Trophoblast cell (in vitro differentiated cells and primary cell): ENCODE results near the gene PHOSPHO2.

Experiments
- DNase-seq, 2 donors: peaks; one replicate each; pipeline ENCODE4 v3.0.0-alpha.2; 2016
- H2AFZ ChIP-seq: 2 replicates; pipeline ENCODE4 v1.6.1; 2013; ENCODE audit warnings: low read length, moderate library complexity, mild to moderate bottlenecking; ENCODE audit not compliant: insufficient read depth, poor library complexity
- H2AK5ac ChIP-seq: 2 replicates; pipeline ENCODE4 v1.6.1; 2013; ENCODE audit warnings: mild to moderate bottlenecking, low read length
- H2BK120ac ChIP-seq: 2 replicates; pipeline ENCODE4 v1.6.1; 2013; ENCODE audit warnings: low read length, mild to moderate bottlenecking, moderate library complexity; ENCODE audit not compliant: insufficient read depth, poor library complexity
- H2BK12ac ChIP-seq: 2 replicates; pipeline ENCODE4 v1.6.1; 2013; ENCODE audit warnings: mild to moderate bottlenecking, low read length, moderate library complexity
- H2BK5ac ChIP-seq: 2 replicates; pipeline ENCODE4 v1.6.1; 2013; ENCODE audit warnings: low read length, low read depth, moderate library complexity, mild to moderate bottlenecking; ENCODE audit not compliant: poor library complexity
- H3K14ac ChIP-seq: 2 replicates; pipeline ENCODE4 v1.6.1; 2013; ENCODE audit warnings: mild to moderate bottlenecking, low read length
- H3K18ac ChIP-seq: 2 replicates; pipeline ENCODE4 v1.6.1; 2013; ENCODE audit warnings: mild to moderate bottlenecking, low read length
- H3K23ac ChIP-seq: 2 replicates; pipeline ENCODE4 v1.6.1; 2013; ENCODE audit warnings: low read length
- H3K27ac ChIP-seq: 2 replicates; pipeline ENCODE4 v1.5.1; 2013; ENCODE audit warnings: low read depth, mild to moderate bottlenecking, inconsistent platforms, low read length, moderate library complexity
- H3K27me3 ChIP-seq: 2 replicates; pipeline ENCODE4 v1.6.1; 2013; ENCODE audit warnings: inconsistent platforms, mild to moderate bottlenecking, low read length, moderate library complexity; ENCODE audit not compliant: insufficient read depth
- H3K36me3 ChIP-seq, 2 experiments: 1 replicate in 1 of 2; 2 replicates in 1 of 2; pipeline ENCODE4 v1.6.1; 2013; ENCODE audit warnings: low read length in 2 of 2, mild to moderate bottlenecking in 2 of 2, moderate library complexity in 1 of 2; ENCODE audit not compliant: insufficient read depth in 2 of 2, control insufficient read depth in 1 of 2
- H3K4ac ChIP-seq: 2 replicates; pipeline ENCODE4 v1.6.1; 2013; ENCODE audit warnings: low read depth, mild to moderate bottlenecking, low read length, moderate library complexity
- H3K4me1 ChIP-seq, 2 experiments: 1 replicate in 1 of 2; 2 replicates in 1 of 2; pipeline ENCODE4 v1.6.1; 2013; ENCODE audit warnings: low read length in 2 of 2, mild to moderate bottlenecking in 2 of 2, moderate library complexity in 1 of 2; ENCODE audit not compliant: insufficient read depth in 2 of 2, control insufficient read depth in 1 of 2
- H3K4me2 ChIP-seq: 2 replicates; pipeline ENCODE4 v1.6.1; 2013; ENCODE audit warnings: inconsistent platforms, mild to moderate bottlenecking, low read length, moderate library complexity
- H3K4me3 ChIP-seq: 2 replicates; pipeline ENCODE4 v1.5.1; 2013; ENCODE audit warnings: mild to moderate bottlenecking, low read depth, low read length, inconsistent platforms
- H3K79me1 ChIP-seq: one replicate; pipeline ENCODE4 v1.6.1; 2013; ENCODE audit warnings: low read length
- H3K79me2 ChIP-seq: 2 replicates; pipeline ENCODE4 v1.6.1; 2013; ENCODE audit warnings: low read length, mild to moderate bottlenecking; ENCODE audit not compliant: control insufficient read depth, insufficient read depth, poor library complexity
- H3K9ac ChIP-seq: 2 replicates; pipeline ENCODE4 v1.6.1; 2013; ENCODE audit warnings: mild to moderate bottlenecking, low read length
- H3K9me3 ChIP-seq: 2 replicates; pipeline ENCODE4 v1.6.1; 2013; ENCODE audit warnings: low read depth, mild to moderate bottlenecking, control low read depth, inconsistent platforms, low read length; ENCODE audit not compliant: insufficient read depth
- H4K12ac ChIP-seq: 2 replicates; pipeline ENCODE4 v1.6.1; 2013; ENCODE audit warnings: low read depth, mild to moderate bottlenecking, low read length, moderate library complexity
- H4K8ac ChIP-seq: 2 replicates; pipeline ENCODE4 v1.6.1; 2013; ENCODE audit warnings: low read depth, mild to moderate bottlenecking, low read length, moderate library complexity
- H4K91ac ChIP-seq: one replicate; pipeline ENCODE4 v1.6.1; 2013; ENCODE audit warnings: low read depth, mild to moderate bottlenecking, low read length, moderate library complexity
- WGBS: extraction: QIAGEN DNeasy Blood & Tissue Kit; methylation state at CpG from one replicate; pipeline ENCODE4 v1.1.7; 2013; ENCODE audit warnings: missing lambda C conversion rate; ENCODE audit not compliant: insufficient read length, insufficient coverage; ENCODE audit errors: extremely low coverage; 5-methylcytosine and 5-hydroxymethylcytosine counted together

Gene PHOSPHO2

GRCh38 chr2:169713331-169713730 lies 19.1 kb downstream of the PHOSPHO2 start:
- Histone ChIP-seq H2AFZ (no peak overlapping the region), H3K36me3 (peaks cover 3 to 5% of the 10 kb centered on the region in 2 experiments), H3K18ac (no peak overlapping the region), H4K8ac (no peak overlapping the region), H3K4me3 (no peak overlapping the region), H4K91ac (no peak overlapping the region), H3K14ac (no peak overlapping the region), H3K4ac (no peak overlapping the region), H4K12ac (no peak overlapping the region), H3K27me3 (no peaks in the 10 kb centered on the region), H3K4me1 (peaks cover 0 to 3% of the 10 kb centered on the region in 2 experiments), H2BK120ac (no peak overlapping the region), H3K79me1 (no peaks in the 10 kb centered on the region), H3K9me3 (no peaks in the 10 kb centered on the region), H2AK5ac (no peak overlapping the region), H2BK12ac (no peak overlapping the region), H3K79me2 (no peaks in the 10 kb centered on the region), H3K27ac (no peak overlapping the region), H2BK5ac (no peak overlapping the region), H3K4me2 (no peak overlapping the region), H3K23ac (no peak overlapping the region), H3K9ac (no peak overlapping the region)
- DNase-seq = no peak
- no CpG with 5 or more reads among the region's 3 CpGs for WGBS

GRCh38 chr2:169714699-169715098 lies 20.4 kb downstream of the PHOSPHO2 start:
- no peak overlapping the region for H2BK12ac ChIP-seq
- H2AFZ ChIP-seq = no peak overlapping the region
- H3K4ac ChIP-seq = no peak overlapping the region
- no peaks in the 10 kb centered on the region for H3K27me3 ChIP-seq
- H3K36me3 ChIP-seq = peaks cover 3 to 5% of the 10 kb centered on the region in 2 experiments
- H4K12ac ChIP-seq = no peak overlapping the region
- no peak overlapping the region for H3K23ac ChIP-seq
- H3K4me1 ChIP-seq = peaks cover 0 to 3% of the 10 kb centered on the region in 2 experiments
- H3K4me3 ChIP-seq = no peak overlapping the region
- H3K79me1 ChIP-seq = no peaks in the 10 kb centered on the region
- no peak overlapping the region for H2BK5ac ChIP-seq
- no peak overlapping the region for H3K27ac ChIP-seq
- no peak overlapping the region for H2AK5ac ChIP-seq
- no peak overlapping the region for H2BK120ac ChIP-seq
- H3K9ac ChIP-seq = no peak overlapping the region
- no peak overlapping the region for H4K8ac ChIP-seq
- no peak for DNase-seq
- H3K4me2 ChIP-seq = no peak overlapping the region
- H3K18ac ChIP-seq = no peak overlapping the region
- H3K9me3 ChIP-seq = no peaks in the 10 kb centered on the region
- no peaks in the 10 kb centered on the region for H3K79me2 ChIP-seq
- no CpG with 5 or more reads among the region's 6 CpGs for WGBS
- no peak overlapping the region for H3K14ac ChIP-seq
- no peak overlapping the region for H4K91ac ChIP-seq

GRCh38 chr2:169715379-169716237 lies 21.3 kb downstream of the PHOSPHO2 start:
- Histone ChIP-seq H4K8ac (no peak overlapping the region), H3K4me2 (no peak overlapping the region), H3K14ac (no peak overlapping the region), H2AK5ac (no peak overlapping the region), H3K36me3 (peaks cover 3 to 5% of the 10 kb centered on the region in 2 experiments), H3K9me3 (no peaks in the 10 kb centered on the region), H2BK12ac (no peak overlapping the region), H3K4ac (no peak overlapping the region), H3K4me1 (peaks cover 0 to 3% of the 10 kb centered on the region in 2 experiments), H3K9ac (no peak overlapping the region), H2AFZ (no peak overlapping the region), H3K23ac (no peak overlapping the region), H3K4me3 (no peak overlapping the region), H2BK5ac (no peak overlapping the region), H3K79me1 (no peaks in the 10 kb centered on the region), H4K12ac (no peak overlapping the region), H3K79me2 (no peaks in the 10 kb centered on the region), H3K18ac (no peak overlapping the region), H2BK120ac (no peak overlapping the region), H4K91ac (no peak overlapping the region), H3K27me3 (no peaks in the 10 kb centered on the region), H3K27ac (no peak overlapping the region)
- no peak for DNase-seq
- no CpG with 5 or more reads among the region's 17 CpGs for WGBS

- Histone ChIP-seq H3K36me3 (peaks cover 3 to 5% of the 10 kb centered on the region in 2 experiments), H4K12ac (no peak overlapping the region), H3K23ac (no peak overlapping the region), H2BK120ac (no peak overlapping the region), H3K18ac (no peak overlapping the region), H3K9ac (no peak overlapping the region), H3K4me2 (no peak overlapping the region), H3K79me2 (no peaks in the 10 kb centered on the region), H2AFZ (no peak overlapping the region), H2AK5ac (no peak overlapping the region), H3K14ac (no peak overlapping the region), H3K4me3 (no peak overlapping the region), H3K27me3 (no peaks in the 10 kb centered on the region), H3K4me1 (peaks cover 0 to 3% of the 10 kb centered on the region in 2 experiments), H3K27ac (no peak overlapping the region), H4K91ac (no peak overlapping the region), H3K9me3 (no peaks in the 10 kb centered on the region), H2BK12ac (no peak overlapping the region), H3K4ac (no peak overlapping the region), H2BK5ac (no peak overlapping the region), H4K8ac (no peak overlapping the region), H3K79me1 (no peaks in the 10 kb centered on the region)
- WGBS = no CpG with 5 or more reads among the region's 12 CpGs
- DNase-seq = no peak
These were observed 22.1 kb downstream of the PHOSPHO2 start for GRCh38 chr2:169716238-169716886.
